C4-2B (cell line): ENCODE measurements around the gene TMTC2.

Experiments used
- ZFX ChIP-seq: fragments of 450-650 bp; IDR thresholded peaks from 2 replicates; pipeline ENCODE4 v1.6.1; 2017
- TF ChIP-seq, protein P1 (sequence below): fragments of 450-650 bp; conservative IDR thresholded peaks from 2 replicates; pipeline ENCODE4 v1.5.1; 2017; ENCODE audit warnings: mild to moderate bottlenecking

DNA sequence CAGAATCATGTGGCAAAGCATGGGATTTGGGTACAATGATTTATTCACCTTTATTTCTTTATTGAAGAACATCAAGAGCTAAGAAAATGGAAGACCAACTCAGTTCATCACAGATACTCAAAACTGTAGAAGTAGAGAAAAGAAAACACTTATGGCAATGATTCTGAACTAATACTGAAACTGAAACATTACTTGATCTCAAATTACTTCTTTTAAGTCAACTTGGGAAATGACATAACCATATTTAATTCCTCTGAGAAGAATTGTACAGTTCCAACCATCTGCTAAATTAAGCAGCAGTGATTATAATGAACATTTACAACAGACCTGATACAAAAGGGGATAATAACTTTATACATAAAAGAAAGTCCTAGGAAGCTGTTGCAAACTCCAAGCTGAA lies 466.5 kb downstream of the TMTC2 start:
- TF ChIP-seq, protein P1, sequence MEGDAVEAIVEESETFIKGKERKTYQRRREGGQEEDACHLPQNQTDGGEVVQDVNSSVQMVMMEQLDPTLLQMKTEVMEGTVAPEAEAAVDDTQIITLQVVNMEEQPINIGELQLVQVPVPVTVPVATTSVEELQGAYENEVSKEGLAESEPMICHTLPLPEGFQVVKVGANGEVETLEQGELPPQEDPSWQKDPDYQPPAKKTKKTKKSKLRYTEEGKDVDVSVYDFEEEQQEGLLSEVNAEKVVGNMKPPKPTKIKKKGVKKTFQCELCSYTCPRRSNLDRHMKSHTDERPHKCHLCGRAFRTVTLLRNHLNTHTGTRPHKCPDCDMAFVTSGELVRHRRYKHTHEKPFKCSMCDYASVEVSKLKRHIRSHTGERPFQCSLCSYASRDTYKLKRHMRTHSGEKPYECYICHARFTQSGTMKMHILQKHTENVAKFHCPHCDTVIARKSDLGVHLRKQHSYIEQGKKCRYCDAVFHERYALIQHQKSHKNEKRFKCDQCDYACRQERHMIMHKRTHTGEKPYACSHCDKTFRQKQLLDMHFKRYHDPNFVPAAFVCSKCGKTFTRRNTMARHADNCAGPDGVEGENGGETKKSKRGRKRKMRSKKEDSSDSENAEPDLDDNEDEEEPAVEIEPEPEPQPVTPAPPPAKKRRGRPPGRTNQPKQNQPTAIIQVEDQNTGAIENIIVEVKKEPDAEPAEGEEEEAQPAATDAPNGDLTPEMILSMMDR, result no peak
- no peak for TF ChIP-seq ZFX
